NCI-H1417 treated with DMSO at 0.1 percent for 48 hours (cell line): ENCODE measurements around the gene CYP24A1.

Experiments
- DNase-seq: peaks from one replicate; lab custom pipeline; 2025; lab: John Stamatoyannopoulos, UW

Gene CYP24A1

GRCh38 chr20:54173653-54174456, at the start of gene CYP24A1:
CYP24A1 (minus strand) TSS chr20:54173986; CDS start chr20:54173579, 407 bp downstream.
- DNase-seq = no peak

- no peak for DNase-seq
These were observed 49.5 kb upstream of the CYP24A1 start for GRCh38 chr20:54223285-54223684.

- DNase-seq = peak; percentile 60
These were observed 48.5 kb upstream of the CYP24A1 start for GRCh38 chr20:54221996-54222890.

- DNase-seq = no peak
These were observed 47.6 kb upstream of the CYP24A1 start for GRCh38 chr20:54221353-54221752.

GRCh38 chr20:54220722-54221121, 46.9 kb upstream of the CYP24A1 start:
- DNase-seq = no peak

- DNase-seq = peak; percentile 6
These were observed 46.1 kb upstream of the CYP24A1 start for GRCh38 chr20:54219751-54220426.

GRCh38 chr20:54218470-54218869, 44.7 kb upstream of the CYP24A1 start:
- DNase-seq = no peak

- no peak for DNase-seq
These were observed 44.0 kb upstream of the CYP24A1 start for GRCh38 chr20:54217762-54218161.

GRCh38 chr20:54215157-54215789, 41.5 kb upstream of the CYP24A1 start:
- no peak for DNase-seq

GRCh38 chr20:54214566-54214965, 40.8 kb upstream of the CYP24A1 start:
- no peak for DNase-seq

- DNase-seq = no peak
These were observed 39.1 kb upstream of the CYP24A1 start for GRCh38 chr20:54212871-54213270.

GRCh38 chr20:54212226-54212625, 38.4 kb upstream of the CYP24A1 start:
- no peak for DNase-seq

- DNase-seq = no peak
These were observed 35.5 kb upstream of the CYP24A1 start for GRCh38 chr20:54209216-54209813.

GRCh38 chr20:54208548-54209176, 34.9 kb upstream of the CYP24A1 start:
- no peak for DNase-seq

- DNase-seq = peak; percentile 45
These were observed 34.2 kb upstream of the CYP24A1 start, which contains the start of gene PFDN4 for GRCh38 chr20:54207743-54208547. PFDN4 (plus strand) TSS chr20:54208087; CDS start chr20:54208101, 14 bp downstream.

GRCh38 chr20:54207053-54207742, 33.4 kb upstream of the CYP24A1 start:
- DNase-seq = no peak

GRCh38 chr20:54205450-54205849, 31.7 kb upstream of the CYP24A1 start:
- DNase-seq = no peak

GRCh38 chr20:54204481-54204880, 30.7 kb upstream of the CYP24A1 start:
- no peak for DNase-seq

GRCh38 chr20:54204063-54204462, 30.3 kb upstream of the CYP24A1 start:
- no peak for DNase-seq
